Posterior cingulate gyrus (tissue), 11 donors: ENCODE data around the gene PNKD.

ENCODE experiments used
- DNase-seq, 10 donors: peaks; one replicate each; pipeline versions ENCODE4 v3.0.0 to v3.0.0-alpha.2; 2020 to 2021; ENCODE audit warnings: mixed read lengths in 3 of 10
- intact Hi-C: fragments of 100-400 bp; cut with DNase I; formaldehyde crosslinking; loops from one replicate; pipeline ENCODE4 v1.15.1; 2023

The PNKD gene

GRCh38 chr2:218360453-218360852 lies 90.1 kb downstream of the PNKD start:
- peak in 3 of 10 donors; percentile 9 to 44 (median 32) for DNase-seq

DNA sequence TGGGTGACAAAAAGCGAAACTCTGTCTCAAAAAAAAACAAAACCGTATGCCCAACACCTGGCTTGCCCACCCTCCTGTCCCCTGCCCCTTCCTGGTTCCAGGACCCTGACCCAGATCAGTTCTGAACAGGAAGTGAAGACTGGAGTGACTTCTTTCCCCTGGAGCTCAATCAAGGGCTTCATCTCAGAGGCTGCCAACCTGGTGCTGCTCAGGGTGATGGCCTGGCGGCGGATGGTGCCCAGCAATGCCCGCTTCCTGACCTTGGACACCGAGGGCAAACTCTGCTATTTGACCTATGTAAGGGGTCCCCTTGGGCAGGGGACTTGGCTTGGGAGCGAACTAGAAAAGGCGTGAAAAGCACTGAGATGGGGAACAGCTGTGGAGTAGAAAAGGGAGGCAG lies 92.3 kb downstream of the PNKD start:
- DNase-seq, result peak in 3 of 10 donors; percentile 6 to 52 (median 16)
- intact Hi-C loops, result no loop called here

More at GRCh38 chr2:218360453-218360852, 90.1 kb downstream of the PNKD start:
- intact Hi-C loops, result no loop called here

DNA sequence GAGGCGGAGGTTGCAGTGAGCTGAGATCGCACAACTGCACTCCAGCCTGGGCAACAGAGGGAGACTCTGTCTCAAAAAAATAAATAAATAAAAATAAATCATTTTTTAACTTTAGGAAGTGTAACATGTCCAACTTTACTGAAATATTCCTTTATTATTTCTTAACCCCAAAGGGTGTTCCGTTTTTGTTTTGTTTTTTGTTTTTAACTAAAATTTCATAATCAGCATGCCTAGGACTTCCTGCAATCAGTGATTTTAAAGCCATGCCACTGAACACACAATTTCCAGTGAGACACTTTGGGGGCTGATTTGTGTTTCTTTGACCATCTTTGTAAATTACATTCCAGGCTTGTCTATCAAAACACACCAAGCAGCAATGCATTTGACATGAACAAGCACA lies 93.4 kb downstream of the PNKD start:
- peak in 1 of 10 donors; percentile 9 for DNase-seq
- intact Hi-C loops, result no loop called here

DNA sequence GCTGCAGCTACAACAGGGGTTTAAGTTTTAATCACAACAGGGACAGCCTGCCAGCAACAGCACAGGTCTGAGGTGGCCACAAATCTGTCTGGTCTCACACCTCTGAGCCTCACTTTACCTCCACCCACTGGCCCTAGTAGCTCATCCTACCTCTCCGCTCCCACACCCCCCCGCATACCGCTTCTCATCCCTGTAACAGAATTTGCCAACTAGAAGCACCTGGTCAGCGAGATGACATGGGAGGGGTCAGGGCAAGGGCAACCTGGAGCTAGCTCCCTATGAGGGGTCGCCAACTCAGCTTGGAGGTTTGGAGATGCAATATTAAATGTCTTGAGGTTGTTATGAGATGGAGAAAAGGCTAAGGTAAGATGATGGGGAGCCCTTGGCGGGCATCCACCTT lies 93.9 kb downstream of the PNKD start:
- intact Hi-C loops, result no loop called here
- peak in 3 of 10 donors; percentile 16 to 48 (median 20) for DNase-seq

- DNase-seq, result peak in 3 of 10 donors; percentile 30 to 69 (median 31)
- intact Hi-C loops, result no loop called here
Measured at GRCh38 chr2:218366621-218367414, 96.5 kb downstream of the PNKD start.

DNA sequence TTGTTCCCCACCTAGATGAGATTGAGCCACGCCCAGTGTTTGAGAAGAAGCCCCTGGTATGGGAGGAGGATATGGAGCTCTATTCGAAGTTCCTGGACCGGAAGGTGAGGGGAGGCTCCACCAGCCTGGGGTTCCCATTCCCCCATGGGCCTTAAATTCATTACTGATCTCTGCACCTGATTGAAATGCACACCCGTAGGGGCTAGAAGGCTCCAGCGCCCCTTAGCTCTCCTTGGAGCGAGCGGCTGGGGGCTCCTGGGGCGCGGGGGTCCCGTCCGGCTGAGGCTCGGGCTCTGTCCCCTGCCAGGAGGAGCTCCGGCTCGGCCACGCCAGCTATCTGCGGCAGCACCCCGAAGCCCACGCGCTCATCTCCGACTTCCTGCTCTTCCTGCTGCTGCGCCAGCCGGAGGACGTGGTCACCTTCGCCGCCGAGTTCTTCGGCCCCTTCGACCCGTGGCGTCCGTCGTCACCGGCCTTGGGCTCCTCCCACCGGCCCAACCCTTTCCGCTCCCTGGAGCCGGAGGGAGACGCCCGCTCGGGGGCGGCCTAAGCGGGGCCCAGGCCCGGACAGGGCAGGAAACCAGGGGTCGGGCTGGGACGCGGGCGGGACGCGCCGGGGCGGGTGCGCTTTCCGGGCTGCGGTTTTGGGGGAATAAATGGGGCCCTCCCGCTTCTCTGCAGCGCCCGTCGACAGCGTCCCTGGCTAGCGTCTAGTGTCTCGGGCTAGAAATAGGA lies 97.3 kb downstream of the PNKD start:
- intact Hi-C loops, result no loop called here
- peak; percentile 44 to 94 (median 66) for DNase-seq

GRCh38 chr2:218368150-218368528 lies 97.8 kb downstream of the PNKD start:
- peak in 3 of 10 donors; percentile 51 to 80 (median 76) for DNase-seq
- intact Hi-C loops, result no loop called here

GRCh38 chr2:218368621-218369153 lies 98.4 kb downstream of the PNKD start:
- intact Hi-C loops, result no loop called here
- peak in 4 of 10 donors; percentile 18 to 84 (median 70) for DNase-seq

DNA sequence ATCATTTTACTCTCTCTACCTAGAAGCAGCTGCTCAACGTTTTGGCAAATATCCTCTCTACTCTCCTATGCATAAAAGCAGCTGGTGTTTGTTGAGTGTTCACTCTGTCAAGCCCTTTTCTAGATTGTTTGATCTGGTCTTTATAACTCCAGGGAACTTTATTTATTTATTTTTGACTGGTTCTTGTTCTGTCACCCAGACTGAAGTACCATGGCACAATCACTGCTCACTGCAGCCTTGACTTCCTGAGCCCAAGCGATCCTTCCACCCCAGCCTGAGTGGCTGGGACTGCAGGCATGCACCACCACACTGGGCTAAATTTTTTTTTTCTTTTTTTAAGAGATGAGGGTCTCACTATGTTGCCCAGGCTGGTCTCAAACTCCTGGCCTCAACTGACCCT lies 99.0 kb downstream of the PNKD start:
- intact Hi-C loops, result no loop called here
- DNase-seq, result peak in 3 of 10 donors; percentile 8 to 48 (median 17)

GRCh38 chr2:218370410-218371063 lies 100.2 kb downstream of the PNKD start:
- intact Hi-C loops, result no loop called here
- DNase-seq, result peak in 6 of 10 donors; percentile 23 to 91 (median 60)

GRCh38 chr2:218371983-218372350 lies 101.6 kb downstream of the PNKD start:
- peak in 1 of 10 donors; percentile 18 for DNase-seq
- intact Hi-C loops, result no loop called here

- DNase-seq, result peak in 2 of 10 donors; percentile 29 to 36
- intact Hi-C loops, result no loop called here
Measured at GRCh38 chr2:218374795-218375194, 104.5 kb downstream of the PNKD start.

- no peak for DNase-seq
- intact Hi-C loops, result no loop called here
Measured at GRCh38 chr2:218375212-218375611, 104.9 kb downstream of the PNKD start.

DNA sequence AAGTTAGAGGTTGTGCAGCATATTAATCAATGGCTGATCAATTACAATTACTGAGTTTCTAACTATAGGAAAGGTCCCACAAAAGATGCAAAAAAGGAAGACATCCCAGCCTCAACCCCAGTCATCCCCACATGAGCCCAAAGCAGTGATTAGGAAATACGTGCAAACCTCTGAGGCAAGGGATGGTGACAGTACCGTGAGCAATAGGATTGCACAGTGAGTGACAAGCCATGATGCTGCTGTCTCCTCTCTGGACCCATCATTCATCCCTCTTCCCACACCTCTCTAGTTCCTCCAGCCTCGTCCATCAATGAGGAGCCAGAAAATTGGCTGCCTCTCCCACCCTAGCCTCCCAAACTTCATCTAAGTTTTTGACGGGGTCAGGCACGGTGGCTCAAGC lies 107.7 kb downstream of the PNKD start:
- DNase-seq, result no peak
- intact Hi-C loops, result no loop called here

DNA sequence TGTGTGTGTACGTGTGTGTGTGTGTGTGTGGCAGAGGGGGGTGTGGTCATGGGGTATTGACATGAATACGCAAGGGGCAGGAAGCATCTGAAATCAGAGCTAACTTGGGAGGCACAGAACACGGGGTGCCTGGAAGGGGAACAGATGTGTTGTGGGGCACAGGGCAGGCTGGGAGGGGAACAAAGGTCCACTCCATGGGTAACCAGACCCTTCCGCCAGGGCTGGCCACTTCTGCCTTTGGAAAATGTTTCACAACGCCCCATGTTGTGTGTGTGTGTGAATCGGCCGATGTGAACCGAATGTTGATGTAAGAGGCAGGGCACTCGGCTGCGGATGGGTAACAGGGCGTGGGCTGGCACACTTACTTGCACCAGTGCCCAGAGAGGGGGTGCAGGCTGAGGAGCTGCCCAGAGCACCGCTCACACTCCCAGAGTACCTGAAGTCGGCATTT lies 111.6 kb downstream of the PNKD start, which contains the start of gene SLC11A1:
SLC11A1 (plus strand) TSS at position 358 of the 451 bp plus-strand sequence. CDS start 96 bp downstream, outside the sequence.
- intact Hi-C loops, result no loop called here
- DNase-seq, result peak in 5 of 10 donors; percentile 32 to 92 (median 53)

- intact Hi-C loops, result no loop called here
Measured at GRCh38 chr2:218382785-218383184, 112.5 kb downstream of the PNKD start.

GRCh38 chr2:218383892-218384519 lies 113.7 kb downstream of the PNKD start:
- no peak for DNase-seq
- intact Hi-C loops, result no loop called here

More at GRCh38 chr2:218382785-218383184, 112.5 kb downstream of the PNKD start:
- no peak for DNase-seq

- DNase-seq, result peak in 1 of 10 donors; percentile 58
- intact Hi-C loops, result no loop called here
Measured at GRCh38 chr2:218384975-218385374, 114.7 kb downstream of the PNKD start.

- intact Hi-C loops, result no loop called here
- DNase-seq, result no peak
Measured at GRCh38 chr2:218386505-218387368, 116.4 kb downstream of the PNKD start.
